HCT116 (cell line): Measurements from ENCODE around the gene MSMP. TPM values are rescaled to one million over a fixed set of nuclear protein-coding genes. Genes with fewer than 3 reads are reported as not detected.
A peak's percentile ranks its signal among the peaks of the same experiment; 100 is the strongest.

Experiments
- ATAC-seq: fragments of 200-7000 bp; cut with Tn5 transposase; 2 replicates; pipeline ENCODE4 v1.9.1; 2020; ENCODE audit warnings: mild to moderate bottlenecking, moderate library complexity
- BruUV-seq: library from RNA; stranded (reverse); fragments of 400-500 nt; replicated peaks from 2 replicates; lab custom pipeline; 2021; lab: Mats Ljungman, UMichigan
- CTCF ChIA-PET: fragments of 300-600 bp; sonication (Branson Sonifier 250); formaldehyde crosslinking; loops from one replicate; lab custom pipeline; 2021; ENCODE audit warnings: antibody characterized with exemption; lab: Charles Lee
- POLR2A ChIA-PET: fragments of 300-600, 350-600 bp; sonication (Branson Sonifier 250); formaldehyde crosslinking; loops from one replicate; lab custom pipeline; 2021; ENCODE audit warnings: antibody characterized with exemption; lab: Charles Lee
- RAD21 ChIA-PET, 2 experiments: fragments of 300-600 bp; sonication (Branson Sonifier 250); formaldehyde crosslinking; loops; one replicate each; lab custom pipeline; 2023; ENCODE audit warnings: low total read pairs in 2 of 2; ENCODE audit not compliant: uncharacterized antibody in 2 of 2, unreplicated experiment in 2 of 2, low non-redundant PET in 1 of 2; lab: Charles Lee
- DNase-seq: peaks from one replicate; pipeline ENCODE4 v3.0.0-alpha.2; 2010; ENCODE audit warnings: low read depth, low spot score
- H2AFZ ChIP-seq: fragments of 200-600 bp; shearing (Covaris generic), sonication (generic); 2 replicates; pipeline ENCODE4 v1.6.1; 2017; ENCODE audit warnings: low read depth, mixed run types, mixed read lengths, antibody characterized with exemption, low read length; ENCODE audit not compliant: poor library complexity, severe bottlenecking
- H3K27ac ChIP-seq: 2 replicates; pipeline ENCODE4 v1.5.1; 2012; ENCODE audit warnings: low read depth, low read length
- H3K27me3 ChIP-seq: fragments of 200-600 bp; sonication (generic); 2 replicates; pipeline ENCODE4 v1.6.1; 2016; ENCODE audit warnings: mixed run types, low read length, mixed read lengths; ENCODE audit not compliant: insufficient read depth
- H3K36me3 ChIP-seq, 2 experiments: fragments of 200-500 bp in 1 of 2; fragments of 200-600 bp in 1 of 2; sonication (Bioruptor generic) in 1 of 2; sonication (generic) in 1 of 2; 2 replicates each; pipeline versions ENCODE4 v1.5.1 to v1.6.1; 2014 to 2016; ENCODE audit warnings: low read length in 2 of 2, inconsistent platforms in 1 of 2, mixed read lengths in 1 of 2, mixed run types in 1 of 2; ENCODE audit not compliant: insufficient read depth in 2 of 2, control insufficient read depth in 1 of 2
- H3K4me1 ChIP-seq, 2 experiments: fragments of 200-600 bp in 1 of 2; sonication (generic) in 1 of 2; 2 replicates each; pipeline versions ENCODE4 v1.5.1 to v1.6.1; 2012 to 2017; ENCODE audit warnings: low read length in 2 of 2, inconsistent platforms in 1 of 2, mild to moderate bottlenecking in 1 of 2, mixed read lengths in 1 of 2, mixed run types in 1 of 2, moderate library complexity in 1 of 2; ENCODE audit not compliant: insufficient read depth in 2 of 2, control insufficient read depth in 1 of 2
- H3K4me2 ChIP-seq: fragments of 200-600 bp; sonication (generic); 2 replicates; pipeline ENCODE4 v1.6.1; 2017; ENCODE audit warnings: mixed run types, low read length, mixed read lengths
- H3K4me3 ChIP-seq, 2 experiments: fragments of 200-600 bp in 1 of 2; sonication (generic) in 1 of 2; replicated peaks in 1 of 2; 2 replicates each; pipeline ENCODE4 v1.5.1; 2011 to 2016; ENCODE audit warnings: low read length in 2 of 2, control low read depth in 1 of 2, low read depth in 1 of 2, mild to moderate bottlenecking in 1 of 2, mixed read lengths in 1 of 2, mixed run types in 1 of 2
- H3K79me2 ChIP-seq: fragments of 200-600 bp; sonication (generic); 2 replicates; pipeline ENCODE4 v1.6.1; 2017; ENCODE audit warnings: mild to moderate bottlenecking, mixed run types, low read length, moderate library complexity, mixed read lengths; ENCODE audit not compliant: insufficient read depth
- H3K9ac ChIP-seq: fragments of 200-600 bp; sonication (generic); 2 replicates; pipeline ENCODE4 v1.6.1; 2016; ENCODE audit warnings: low read length, mixed read lengths
- H3K9me2 ChIP-seq: fragments of 200-600 bp; sonication (generic), shearing (Covaris generic); 2 replicates; pipeline ENCODE4 v1.6.1; 2017; ENCODE audit warnings: mixed run types, mild to moderate bottlenecking, moderate library complexity; ENCODE audit not compliant: insufficient read depth
- H3K9me3 ChIP-seq, 2 experiments: fragments of 200-500 bp in 1 of 2; fragments of 200-600 bp in 1 of 2; sonication (Bioruptor generic) in 1 of 2; sonication (generic) in 1 of 2; 2 replicates each; pipeline ENCODE4 v1.6.1; 2014 to 2017; ENCODE audit warnings: low read length in 2 of 2, mixed read lengths in 2 of 2, inconsistent platforms in 1 of 2, low read depth in 1 of 2, mild to moderate bottlenecking in 1 of 2, mixed run types in 1 of 2, moderate library complexity in 1 of 2; ENCODE audit not compliant: control insufficient read depth in 1 of 2, insufficient read depth in 1 of 2
- H4K20me1 ChIP-seq: fragments of 200-600 bp; sonication (generic), shearing (Covaris generic); 2 replicates; pipeline ENCODE4 v1.6.1; 2017; ENCODE audit warnings: mixed run types, mild to moderate bottlenecking, moderate library complexity; ENCODE audit not compliant: insufficient read depth
- ATF3 ChIP-seq: IDR thresholded peaks from 2 replicates; pipeline ENCODE4 v1.6.1; 2012
- CEBPB ChIP-seq: IDR thresholded peaks from 2 replicates; pipeline ENCODE4 v1.6.1; 2012; ENCODE audit warnings: low read depth
- EGR1 ChIP-seq: IDR thresholded peaks from 2 replicates; pipeline ENCODE4 v1.6.1; 2012; ENCODE audit warnings: low read depth
- ELF1 ChIP-seq: IDR thresholded peaks from 2 replicates; pipeline ENCODE4 v1.6.1; 2012; ENCODE audit warnings: low read depth, borderline replicate concordance
- EZH2 ChIP-seq: fragments of 200-600 bp; sonication (generic); IDR thresholded peaks from 2 replicates; pipeline ENCODE4 v1.6.1; 2017; ENCODE audit warnings: antibody characterized with exemption, mixed run types
- EZH2phosphoT487 ChIP-seq: fragments of 200-600 bp; IDR thresholded peaks from 2 replicates; pipeline ENCODE4 v1.6.1; 2018; ENCODE audit warnings: antibody characterized with exemption, borderline replicate concordance
- FOSL1 ChIP-seq: IDR thresholded peaks from 2 replicates; pipeline ENCODE4 v1.6.1; 2012; ENCODE audit warnings: low read depth
- JUND ChIP-seq: IDR thresholded peaks from 2 replicates; pipeline ENCODE4 v1.6.1; 2012
- POLR2A ChIP-seq: IDR thresholded peaks from 2 replicates; pipeline ENCODE4 v1.7.0; 2011; ENCODE audit warnings: borderline replicate concordance; ENCODE audit not compliant: insufficient read depth, insufficient read length; ENCODE audit errors: extremely low read depth
- POLR2AphosphoS5 ChIP-seq: IDR thresholded peaks from 2 replicates; pipeline ENCODE4 v1.6.1; 2011; ENCODE audit warnings: mild to moderate bottlenecking, low read depth, low read length, moderate library complexity
- RAD21 ChIP-seq: IDR thresholded peaks from 2 replicates; pipeline ENCODE4 v1.6.1; 2012; ENCODE audit warnings: low read depth, mild to moderate bottlenecking
- SIN3A ChIP-seq: IDR thresholded peaks from 2 replicates; pipeline ENCODE4 v1.6.1; 2012; ENCODE audit warnings: low read depth
- SP1 ChIP-seq: IDR thresholded peaks from 2 replicates; pipeline ENCODE4 v1.6.1; 2012; ENCODE audit warnings: low read depth
- SRF ChIP-seq: IDR thresholded peaks from 2 replicates; pipeline ENCODE4 v1.6.1; 2012; ENCODE audit warnings: low read depth
- ZFX ChIP-seq: fragments of 450-650 bp; IDR thresholded peaks from 2 replicates; pipeline ENCODE4 v1.6.1; 2017
- ZNF274 ChIP-seq: fragments of 200-500 bp; sonication (Bioruptor generic); IDR thresholded peaks from 2 replicates; pipeline ENCODE4 v1.6.1; 2014; ENCODE audit warnings: mild to moderate bottlenecking, low read depth, low read length, inconsistent platforms
- intact Hi-C: fragments of 100-400 bp; cut with micrococcal nuclease; formaldehyde crosslinking; loops from 2 replicates; pipeline ENCODE4 v1.10.0; 2022
- total RNA-seq: library from RNA; stranded (reverse); gene quantifications from one replicate; pipeline ENCODE4 v1.2.1, GENCODE V29; 2021; ENCODE audit not compliant: unreplicated experiment
- TF ChIP-seq, protein P1 (sequence below): IDR thresholded peaks from 2 replicates; pipeline ENCODE4 v1.6.1; 2012; ENCODE audit warnings: low read depth
- TF ChIP-seq, protein P2 (sequence below), 3 experiments: fragments of 200-600 bp in 1 of 3; sonication (generic) in 1 of 3; IDR thresholded peaks in 2 of 3; conservative IDR thresholded peaks in 1 of 3; 2 replicates each; pipeline ENCODE4 v1.5.1; 2012 to 2017; ENCODE audit warnings: low read depth in 2 of 3, low read length in 2 of 3, antibody characterized with exemption in 1 of 3, borderline replicate concordance in 1 of 3, control low read depth in 1 of 3, mild to moderate bottlenecking in 1 of 3, mixed read lengths in 1 of 3, mixed run types in 1 of 3, moderate library complexity in 1 of 3; ENCODE audit not compliant: insufficient read depth in 1 of 3

The MSMP gene
- total RNA-seq, 1 experiment from 2014 or later, result 1.2 TPM

GRCh38 chr9:35726931-35727330, 27.1 kb downstream of the MSMP start:
- BruUV-seq, result no TSS peak
- ATAC-seq (0 out of 2 replicates have a peak, but pooled peaks have one; percentile 13), DNase-seq (no peak)
- no peaks in the 10 kb centered on the region for H3K9me3 ChIP-seq
- intact Hi-C loops, result loop anchor here (5.0 kb wide), 1 partner anchor 35 kb away; no protein-coding TSS in a partner anchor
- ChIA-PET CTCF (interaction anchor here (1.5 to 2.0 kb wide), 2 partner anchors 30 to 69 kb away, joined by 3 to 5 read pairs; no protein-coding TSS in a partner anchor), POLR2A (no interaction called here), RAD21 (no interaction called here)
- H3K9me2 ChIP-seq, result no peaks in the 10 kb centered on the region
- peaks cover 12 to 22% of the 10 kb centered on the region in 2 experiments; a peak in 3 of 4 replicates for H3K4me1 ChIP-seq
- H3K36me3 ChIP-seq, result peaks cover 24 to 32% of the 10 kb centered on the region in 2 experiments; a peak in 3 of 4 replicates
- no peaks in the 10 kb centered on the region for H4K20me1 ChIP-seq
- no peak overlapping the region for H3K4me2 ChIP-seq
- no peak overlapping the region for H3K9ac ChIP-seq
- TF ChIP-seq EGR1 (no peak), RAD21 (no peak), CEBPB (no peak), SP1 (no peak), ATF3 (no peak), SIN3A (no peak), EZH2 (no peak), ZFX (no peak), SRF (no peak), ZNF274 (no peak), POLR2AphosphoS5 (no peak), POLR2A (no peak), JUND (no peak), EZH2phosphoT487 (no peak), FOSL1 (no peak), ELF1 (no peak)
- TF ChIP-seq, protein P1, sequence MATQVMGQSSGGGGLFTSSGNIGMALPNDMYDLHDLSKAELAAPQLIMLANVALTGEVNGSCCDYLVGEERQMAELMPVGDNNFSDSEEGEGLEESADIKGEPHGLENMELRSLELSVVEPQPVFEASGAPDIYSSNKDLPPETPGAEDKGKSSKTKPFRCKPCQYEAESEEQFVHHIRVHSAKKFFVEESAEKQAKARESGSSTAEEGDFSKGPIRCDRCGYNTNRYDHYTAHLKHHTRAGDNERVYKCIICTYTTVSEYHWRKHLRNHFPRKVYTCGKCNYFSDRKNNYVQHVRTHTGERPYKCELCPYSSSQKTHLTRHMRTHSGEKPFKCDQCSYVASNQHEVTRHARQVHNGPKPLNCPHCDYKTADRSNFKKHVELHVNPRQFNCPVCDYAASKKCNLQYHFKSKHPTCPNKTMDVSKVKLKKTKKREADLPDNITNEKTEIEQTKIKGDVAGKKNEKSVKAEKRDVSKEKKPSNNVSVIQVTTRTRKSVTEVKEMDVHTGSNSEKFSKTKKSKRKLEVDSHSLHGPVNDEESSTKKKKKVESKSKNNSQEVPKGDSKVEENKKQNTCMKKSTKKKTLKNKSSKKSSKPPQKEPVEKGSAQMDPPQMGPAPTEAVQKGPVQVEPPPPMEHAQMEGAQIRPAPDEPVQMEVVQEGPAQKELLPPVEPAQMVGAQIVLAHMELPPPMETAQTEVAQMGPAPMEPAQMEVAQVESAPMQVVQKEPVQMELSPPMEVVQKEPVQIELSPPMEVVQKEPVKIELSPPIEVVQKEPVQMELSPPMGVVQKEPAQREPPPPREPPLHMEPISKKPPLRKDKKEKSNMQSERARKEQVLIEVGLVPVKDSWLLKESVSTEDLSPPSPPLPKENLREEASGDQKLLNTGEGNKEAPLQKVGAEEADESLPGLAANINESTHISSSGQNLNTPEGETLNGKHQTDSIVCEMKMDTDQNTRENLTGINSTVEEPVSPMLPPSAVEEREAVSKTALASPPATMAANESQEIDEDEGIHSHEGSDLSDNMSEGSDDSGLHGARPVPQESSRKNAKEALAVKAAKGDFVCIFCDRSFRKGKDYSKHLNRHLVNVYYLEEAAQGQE, result no peak
- TF ChIP-seq, protein P2, sequence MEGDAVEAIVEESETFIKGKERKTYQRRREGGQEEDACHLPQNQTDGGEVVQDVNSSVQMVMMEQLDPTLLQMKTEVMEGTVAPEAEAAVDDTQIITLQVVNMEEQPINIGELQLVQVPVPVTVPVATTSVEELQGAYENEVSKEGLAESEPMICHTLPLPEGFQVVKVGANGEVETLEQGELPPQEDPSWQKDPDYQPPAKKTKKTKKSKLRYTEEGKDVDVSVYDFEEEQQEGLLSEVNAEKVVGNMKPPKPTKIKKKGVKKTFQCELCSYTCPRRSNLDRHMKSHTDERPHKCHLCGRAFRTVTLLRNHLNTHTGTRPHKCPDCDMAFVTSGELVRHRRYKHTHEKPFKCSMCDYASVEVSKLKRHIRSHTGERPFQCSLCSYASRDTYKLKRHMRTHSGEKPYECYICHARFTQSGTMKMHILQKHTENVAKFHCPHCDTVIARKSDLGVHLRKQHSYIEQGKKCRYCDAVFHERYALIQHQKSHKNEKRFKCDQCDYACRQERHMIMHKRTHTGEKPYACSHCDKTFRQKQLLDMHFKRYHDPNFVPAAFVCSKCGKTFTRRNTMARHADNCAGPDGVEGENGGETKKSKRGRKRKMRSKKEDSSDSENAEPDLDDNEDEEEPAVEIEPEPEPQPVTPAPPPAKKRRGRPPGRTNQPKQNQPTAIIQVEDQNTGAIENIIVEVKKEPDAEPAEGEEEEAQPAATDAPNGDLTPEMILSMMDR (IDR thresholded peaks at IDR 0.05 in 2 of 3, conservative IDR thresholded peaks at IDR 0.05 in 1 of 3; ENCODE audit: borderline replicate concordance in 1 of 3, insufficient read depth in 1 of 3, low read depth in 2 of 3, low read length in 2 of 3), result no peak
- H3K4me3 ChIP-seq, result no peak overlapping the region
- no peaks in the 10 kb centered on the region for H3K27me3 ChIP-seq
- no peak overlapping the region for H2AFZ ChIP-seq
- H3K27ac ChIP-seq, result no peak overlapping the region
- H3K79me2 ChIP-seq, result peaks cover 58% of the 10 kb centered on the region
